Aorta (tissue), 5 donors: Measurements from ENCODE around the gene PRKACG. TPM values are rescaled to one million over a fixed set of nuclear protein-coding genes. Genes with fewer than 3 reads are reported as not detected.
"Not testable (repeated sequence)": the region's sequence is repeated elsewhere in the genome, so short reads cannot be mapped to it uniquely, and the experiment has no call there.

Source experiments
- ATAC-seq: fragments of 200-7000 bp; cut with Tn5 transposase; one replicate; pipeline ENCODE4 v1.9.1; 2022; ENCODE audit warnings: moderate library complexity; ENCODE audit not compliant: low FRiP score
- DNase-seq, 2 donors: peaks; one replicate each; pipeline ENCODE4 v3.0.0-alpha.2; 2020
- H3K27ac ChIP-seq, 2 donors: one replicate each; pipeline ENCODE4 v1.5.1; 2013; ENCODE audit warnings: low read length in 2 of 2, mild to moderate bottlenecking in 2 of 2, moderate library complexity in 2 of 2, control low read depth in 1 of 2, inconsistent platforms in 1 of 2, low read depth in 1 of 2
- H3K27me3 ChIP-seq, 2 donors: one replicate each; pipeline ENCODE4 v1.6.1; 2013; ENCODE audit warnings: control low read depth in 1 of 2, low read length in 1 of 2, mild to moderate bottlenecking in 1 of 2, moderate library complexity in 1 of 2; ENCODE audit not compliant: insufficient read depth in 2 of 2, control insufficient read depth in 1 of 2
- H3K36me3 ChIP-seq, 2 donors: one replicate each; pipeline ENCODE4 v1.6.1; 2013; ENCODE audit warnings: control low read depth in 1 of 2, low read length in 1 of 2, mild to moderate bottlenecking in 1 of 2; ENCODE audit not compliant: insufficient read depth in 2 of 2, control insufficient read depth in 1 of 2
- H3K4me1 ChIP-seq, 2 donors: one replicate each; pipeline ENCODE4 v1.6.1; 2013; ENCODE audit warnings: low read length in 2 of 2, control low read depth in 1 of 2, mild to moderate bottlenecking in 1 of 2, moderate library complexity in 1 of 2; ENCODE audit not compliant: insufficient read depth in 2 of 2, control insufficient read depth in 1 of 2
- H3K4me3 ChIP-seq, 2 donors: one replicate each; pipeline ENCODE4 v1.5.1; 2013; ENCODE audit warnings: low read length in 2 of 2, control low read depth in 1 of 2, mild to moderate bottlenecking in 1 of 2
- H3K9me3 ChIP-seq: one replicate; pipeline ENCODE4 v1.6.1; 2013; ENCODE audit warnings: mild to moderate bottlenecking, low read length; ENCODE audit not compliant: control insufficient read depth
- WGBS, 2 donors: extraction: QIAGEN DNeasy Blood & Tissue Kit; methylation state at CpG; one replicate each; pipeline ENCODE4 v1.1.7; 2013; 5-methylcytosine and 5-hydroxymethylcytosine counted together
- intact Hi-C, 2 donors: fragments of 100-400 bp; cut with DNase I; formaldehyde crosslinking; loops; one replicate each; pipeline versions ENCODE4 v1.14.2 to v1.15.0; 2022
- polyA plus RNA-seq, 2 donors: library from polyadenylated mRNA; stranded (reverse); fragments of 200-250 nt; gene quantifications; one replicate each; pipeline ENCODE4 v1.2.3, GENCODE V29; 2013
- total RNA-seq, 2 donors: library from RNA; stranded (reverse); fragmentation: NEBNext Ultra II Directional; extraction: Animal tissue kit (Norgen Biotek cat#: 25700); gene quantifications; one replicate each; pipeline ENCODE4 v1.2.1, GENCODE V29; 2021
- donor health status: healthy with polysubstance abuse.
- donor health status: Bipolar disorder and iron deficiency.
- donor health status: DM: no; HTN: no; CAD: no.
- donor health status: DM: no; HTN: no; CAD: no.
- donor health status: DM: yes; HTN: yes; CAD: no.

The PRKACG gene
- total and polyA plus RNA-seq, 4 donors: not detected

DNA sequence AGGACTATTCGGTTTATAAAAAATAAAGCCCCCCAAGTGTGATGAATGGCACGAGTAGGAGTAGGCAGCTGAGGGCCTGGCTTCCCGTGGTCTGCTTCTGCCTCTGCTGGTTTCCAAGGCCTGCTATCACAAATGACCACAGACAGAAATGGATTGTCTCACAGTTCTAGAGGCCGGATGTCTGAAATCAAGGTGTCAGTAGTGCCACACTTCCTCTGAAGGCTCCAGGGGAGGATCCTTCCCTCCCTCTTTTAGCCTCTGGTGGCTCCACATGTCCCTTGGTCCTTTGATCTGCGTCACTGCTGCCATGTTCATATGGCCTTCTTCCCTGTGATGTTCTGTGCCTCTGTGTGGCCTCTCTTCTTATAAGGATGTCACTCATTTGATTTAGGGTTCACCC, 15.1 kb downstream of the PRKACG start:
- H3K36me3 ChIP-seq: peaks cover 0 to 2% of the 10 kb centered on the region in 2 donors
- no peaks in the 10 kb centered on the region for H3K27me3 ChIP-seq
- WGBS, 2 donors: 77 to 81% methylated on average over 5 of the region's 5 CpGs
- DNase-seq (no peak), ATAC-seq (no peak)
- no peak overlapping the region for H3K27ac ChIP-seq
- H3K4me1 ChIP-seq: no peaks in the 10 kb centered on the region
- no peaks in the 10 kb centered on the region for H3K9me3 ChIP-seq
- intact Hi-C loops: loop anchor here in 1 of 2 donors (2.0 kb wide), 1 partner anchor 414 kb away; no protein-coding TSS in a partner anchor
- no peak overlapping the region for H3K4me3 ChIP-seq

DNA sequence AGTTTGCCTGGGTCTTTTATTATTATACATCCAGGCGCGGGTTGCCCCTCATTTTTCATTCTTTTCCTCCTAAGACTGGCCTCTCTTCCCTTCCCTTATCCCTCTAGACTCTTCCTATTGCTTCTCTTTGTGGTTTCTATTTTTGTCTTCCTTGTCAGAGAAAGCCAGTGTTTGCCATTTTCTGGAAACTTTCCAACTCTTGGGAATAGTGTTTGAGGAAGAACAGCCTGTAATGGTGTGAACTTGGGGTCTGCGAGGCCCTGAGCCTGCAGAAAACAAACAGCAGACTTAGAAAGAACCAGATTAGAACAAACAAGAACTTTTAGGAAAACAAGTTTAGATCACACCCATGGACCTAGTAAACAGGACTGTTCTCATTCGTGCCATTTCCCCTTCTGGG, 15.5 kb downstream of the PRKACG start:
- no peaks in the 10 kb centered on the region for H3K9me3 ChIP-seq
- DNase-seq (no peak), ATAC-seq (no peak)
- no peak overlapping the region for H3K4me3 ChIP-seq
- no peaks in the 10 kb centered on the region for H3K27me3 ChIP-seq
- no peaks in the 10 kb centered on the region for H3K4me1 ChIP-seq
- no peak overlapping the region for H3K27ac ChIP-seq
- intact Hi-C loops: loop anchor here in 1 of 2 donors (2.0 kb wide), 1 partner anchor 414 kb away; no protein-coding TSS in a partner anchor
- peaks cover 0 to 2% of the 10 kb centered on the region in 2 donors for H3K36me3 ChIP-seq
- WGBS, 2 donors: 63 to 73% methylated on average over 4 of the region's 4 CpGs

GRCh38 chr9:68997666-68998065, 16.2 kb downstream of the PRKACG start:
- peaks cover 0 to 2% of the 10 kb centered on the region in 2 donors for H3K36me3 ChIP-seq
- H3K9me3 ChIP-seq: no peaks in the 10 kb centered on the region
- no peaks in the 10 kb centered on the region for H3K4me1 ChIP-seq
- no peaks in the 10 kb centered on the region for H3K27me3 ChIP-seq
- no peak overlapping the region for H3K4me3 ChIP-seq
- DNase-seq (no peak), ATAC-seq (no peak)
- H3K27ac ChIP-seq: no peak overlapping the region
- intact Hi-C loops: loop anchor here in 1 of 2 donors (2.0 kb wide), 1 partner anchor 413 kb away; no protein-coding TSS in a partner anchor
- 85 to 88% methylated on average over 3 of the region's 3 CpGs for WGBS, 2 donors

DNA sequence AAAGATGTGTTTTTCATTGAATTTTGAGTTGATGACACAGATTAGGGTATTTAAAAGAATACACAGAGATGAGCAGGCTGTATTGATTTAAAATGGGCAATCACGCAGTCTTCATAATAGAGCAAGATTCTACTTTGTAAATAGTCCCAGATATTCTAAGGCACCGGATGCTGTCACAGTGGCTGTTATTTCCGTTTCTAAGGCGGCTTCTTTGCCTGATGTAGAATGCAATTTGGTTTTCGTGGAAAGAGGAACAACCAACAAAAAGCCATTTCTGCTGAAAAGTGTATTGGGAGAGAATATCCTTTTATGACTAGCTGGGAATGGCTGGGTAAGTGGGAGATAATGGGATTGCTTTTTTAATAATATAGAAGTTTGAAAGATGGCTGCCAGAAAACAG, 17.5 kb downstream of the PRKACG start:
- intact Hi-C loops: no loop called here
- ATAC-seq: no peak
- H3K4me3 ChIP-seq: no peak overlapping the region

DNA sequence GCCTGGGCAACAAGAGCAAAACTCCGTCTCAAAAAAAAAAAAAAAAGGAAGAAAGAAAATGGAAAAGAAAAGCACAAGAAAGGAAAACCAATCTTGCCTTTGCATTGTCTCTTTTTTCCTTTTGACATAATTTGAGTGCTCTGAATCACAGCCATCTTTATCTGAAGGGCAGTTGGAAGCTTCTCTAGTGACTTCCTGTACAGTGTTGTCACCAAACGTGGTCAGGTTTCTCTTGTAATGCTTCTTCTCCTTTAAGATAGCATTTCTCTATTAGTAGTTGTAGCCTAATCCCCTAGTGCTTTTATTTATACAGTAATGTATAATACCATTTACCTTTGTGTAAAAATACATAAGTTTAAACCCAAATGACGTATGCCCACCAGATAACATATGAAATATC, 18.1 kb downstream of the PRKACG start:
- ATAC-seq: no peak
- no peak overlapping the region for H3K27ac ChIP-seq
- peaks cover 0 to 2% of the 10 kb centered on the region in 2 donors for H3K36me3 ChIP-seq
- H3K4me1 ChIP-seq: no peaks in the 10 kb centered on the region
- H3K4me3 ChIP-seq: no peak overlapping the region
- H3K9me3 ChIP-seq: no peaks in the 10 kb centered on the region
- DNase-seq: no peak
- WGBS, 2 donors: 72 to 74% methylated on average over 2 to 3 of the region's 3 CpGs
- H3K27me3 ChIP-seq: no peaks in the 10 kb centered on the region
- intact Hi-C loops: no loop called here

More for the DNA sequence above, 17.5 kb downstream of the PRKACG start:
- DNase-seq: no peak
- Histone ChIP-seq H3K27ac (no peak overlapping the region), H3K36me3 (peaks cover 0 to 2% of the 10 kb centered on the region in 2 donors), H3K27me3 (no peaks in the 10 kb centered on the region), H3K4me1 (no peaks in the 10 kb centered on the region), H3K9me3 (no peaks in the 10 kb centered on the region)
- WGBS, 2 donors: 86 to 92% methylated on average over 5 of the region's 5 CpGs

DNA sequence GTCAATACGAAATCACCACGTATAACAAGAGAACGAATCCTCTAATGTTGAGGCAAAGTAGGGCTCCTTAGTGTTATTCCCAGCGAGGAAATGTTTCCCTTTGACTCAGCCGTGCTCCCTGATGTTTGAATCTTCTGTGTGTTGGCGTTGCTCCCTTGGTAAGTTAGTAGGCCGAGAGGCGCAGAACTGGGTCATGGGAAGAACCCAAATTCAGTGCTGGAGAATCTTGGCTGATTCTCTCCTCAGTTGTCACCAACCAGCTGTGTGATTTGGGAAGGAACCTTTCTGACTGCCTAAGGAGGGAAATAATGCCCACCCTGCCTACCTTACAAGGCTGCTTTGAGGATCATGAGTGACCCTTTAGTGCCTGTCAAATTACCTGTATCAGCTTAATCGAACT, 22.5 kb downstream of the PRKACG start:
- Histone ChIP-seq H3K27ac (no peak overlapping the region), H3K4me3 (no peak overlapping the region), H3K27me3 (no peaks in the 10 kb centered on the region), H3K4me1 (no peaks in the 10 kb centered on the region), H3K36me3 (peaks cover 0 to 2% of the 10 kb centered on the region in 2 donors), H3K9me3 (no peaks in the 10 kb centered on the region)
- intact Hi-C loops: no loop called here
- WGBS, 2 donors: 77 to 88% methylated on average over 9 of the region's 9 CpGs
- ATAC-seq: no peak
- no peak for DNase-seq

DNA sequence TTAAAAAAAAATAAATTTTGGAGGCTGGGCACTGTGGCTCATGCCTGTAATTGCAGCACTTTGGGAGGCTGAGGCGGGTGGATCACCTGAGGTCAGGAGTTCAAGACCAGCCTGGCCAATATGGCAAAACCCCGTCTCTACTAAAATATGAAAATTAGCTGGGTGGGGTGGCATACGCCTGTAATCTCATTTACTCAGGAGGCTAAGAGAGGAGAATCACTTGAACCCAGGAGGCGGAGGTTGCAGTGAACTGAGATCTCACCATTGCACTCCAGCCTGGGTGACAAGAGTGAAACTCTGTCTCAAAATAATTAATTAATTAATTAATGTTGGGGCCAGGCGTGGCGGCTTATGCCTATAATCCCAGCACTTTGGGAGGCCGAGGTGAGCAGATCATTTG, 27.0 kb downstream of the PRKACG start:
- H3K27ac ChIP-seq, H3K27me3 ChIP-seq, DNase-seq, intact Hi-C loops, H3K9me3 ChIP-seq, ATAC-seq, H3K4me3 ChIP-seq, H3K4me1 ChIP-seq, H3K36me3 ChIP-seq: not testable (repeated sequence)
- 96 to 99% methylated on average over 7 of the region's 7 CpGs for WGBS, 2 donors

DNA sequence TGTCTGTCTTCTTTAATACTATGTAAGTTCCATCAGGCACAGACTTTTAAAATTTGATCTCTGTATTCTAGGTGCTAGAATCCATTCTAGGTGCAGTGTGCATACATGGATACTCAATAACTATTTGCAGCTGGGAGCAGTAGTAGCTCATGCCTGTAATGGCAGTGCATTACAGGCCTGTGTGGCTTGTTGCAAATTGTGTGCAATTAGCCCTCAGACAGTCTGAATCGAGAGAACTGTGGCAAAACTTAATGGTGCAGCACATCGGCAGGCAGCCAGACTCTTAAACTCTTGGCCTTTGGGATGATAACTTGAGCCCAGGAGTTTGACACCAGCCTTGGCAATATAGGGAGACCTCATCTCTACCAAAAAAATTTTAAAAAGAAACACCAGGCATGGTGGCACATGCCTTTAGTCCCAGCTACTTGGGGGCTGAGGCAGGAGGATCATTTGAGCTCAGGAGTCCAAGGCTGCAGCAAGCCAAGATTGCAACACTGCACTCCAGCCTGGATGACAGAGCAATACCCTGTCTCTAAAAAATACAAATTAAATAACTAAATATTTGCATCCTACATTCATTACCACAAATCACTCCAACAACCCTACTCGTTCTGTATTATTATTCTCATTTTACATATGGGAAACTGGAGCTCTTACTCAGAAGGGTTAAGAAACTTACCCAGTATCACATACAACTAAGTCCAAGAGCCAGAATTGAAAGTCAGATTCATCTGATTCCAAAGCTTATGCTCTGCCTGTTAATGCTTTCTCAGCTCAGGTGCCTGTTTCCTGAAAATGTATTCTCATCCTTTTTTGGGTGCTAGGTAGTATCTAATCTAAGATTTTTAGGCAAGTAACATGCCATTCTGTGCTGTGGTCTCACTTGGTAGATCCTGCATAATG, 30.1 kb downstream of the PRKACG start:
- H3K4me3 ChIP-seq: no peak overlapping the region
- H3K9me3 ChIP-seq: no peaks in the 10 kb centered on the region
- no peaks in the 10 kb centered on the region for H3K27me3 ChIP-seq
- H3K27ac ChIP-seq: no peak overlapping the region
- no peaks in the 10 kb centered on the region for H3K36me3 ChIP-seq
- WGBS, 2 donors: 72 to 89% methylated on average over 3 of the region's 3 CpGs
- intact Hi-C loops: no loop called here
- H3K4me1 ChIP-seq: no peaks in the 10 kb centered on the region
- ATAC-seq (no peak), DNase-seq (no peak)

DNA sequence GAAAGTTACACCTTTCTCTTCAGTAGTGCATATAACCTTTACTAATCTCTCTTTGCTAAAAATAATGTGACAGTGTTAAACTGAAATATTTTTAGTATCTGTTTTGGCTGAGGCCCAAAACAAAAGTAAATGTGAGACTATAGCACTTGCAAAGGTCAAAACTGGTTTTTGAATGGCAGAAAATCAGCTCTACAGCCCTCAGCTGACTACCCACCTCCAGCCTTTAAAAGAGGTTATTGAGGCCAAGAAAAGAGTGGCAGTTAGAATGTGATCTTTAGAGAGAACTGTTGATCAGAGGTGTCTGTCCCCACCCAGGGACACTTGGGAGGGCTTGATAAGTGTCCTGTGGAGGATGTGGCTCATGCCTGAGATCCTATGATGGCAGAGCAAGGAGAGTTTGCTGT, 30.9 kb downstream of the PRKACG start:
- no peak for ATAC-seq
- intact Hi-C loops: no loop called here
- H3K27ac ChIP-seq: no peak overlapping the region
- H3K36me3 ChIP-seq: no peaks in the 10 kb centered on the region
- no peaks in the 10 kb centered on the region for H3K4me1 ChIP-seq
- DNase-seq: no peak
- no peak overlapping the region for H3K4me3 ChIP-seq
- no peaks in the 10 kb centered on the region for H3K27me3 ChIP-seq
- no peaks in the 10 kb centered on the region for H3K9me3 ChIP-seq
